Testis (tissue), 3 donors: ENCODE measurements around the gene EMC10. TPM values are rescaled to one million over a fixed set of nuclear protein-coding genes. Genes with fewer than 3 reads are reported as not detected.

Experiments used
- DNase-seq: peaks from one replicate; pipeline ENCODE4 v3.0.0-alpha.2; 2019
- H3K27ac ChIP-seq, 2 donors: fragments of 200-600 bp; sonication (generic); one replicate each; pipeline ENCODE4 v1.5.1; 2019
- H3K27me3 ChIP-seq: fragments of 200-600 bp; sonication (generic); one replicate; pipeline ENCODE4 v1.5.1; 2019
- H3K36me3 ChIP-seq: fragments of 200-600 bp; sonication (generic); one replicate; pipeline ENCODE4 v1.5.1; 2017; ENCODE audit warnings: low read depth; ENCODE audit errors: missing control alignments
- H3K4me1 ChIP-seq: fragments of 200-600 bp; sonication (generic); one replicate; pipeline ENCODE4 v1.5.1; 2019
- H3K4me3 ChIP-seq, 2 donors: fragments of 200-600 bp; sonication (generic); one replicate each; pipeline ENCODE4 v1.5.1; 2017 to 2019
- H3K9me3 ChIP-seq: fragments of 200-600 bp; sonication (generic); one replicate; pipeline ENCODE4 v1.5.1; 2017
- CTCF ChIP-seq, 3 experiments: fragments of 450-650 bp in 2 of 3; fragments of 200-600 bp in 1 of 3; sonication (generic) in 1 of 3; IDR thresholded peaks; one replicate each; pipeline ENCODE4 v1.5.1; 2016 to 2019; ENCODE audit warnings: antibody characterized with exemption in 3 of 3, mild to moderate bottlenecking in 2 of 3, moderate library complexity in 1 of 3
- POLR2A ChIP-seq: fragments of 450-650 bp; IDR thresholded peaks from one replicate; pipeline ENCODE4 v1.6.1; 2017; ENCODE audit warnings: antibody characterized with exemption, mild to moderate bottlenecking, moderate library complexity
- WGBS, 2 donors: methylation state at CpG; one replicate each; pipeline ENCODE4 v1.1.5; 2018; 5-methylcytosine and 5-hydroxymethylcytosine counted together
- intact Hi-C: fragments of 100-400 bp; cut with DNase I; formaldehyde crosslinking; loops from one replicate; pipeline ENCODE4 v1.15.1; 2023; ENCODE audit warnings: low total_unique reads
- polyA plus RNA-seq: library from polyadenylated mRNA; stranded (reverse); fragments of 350-450 nt; fragmentation: Illumina TruSeq; extraction: RNeasy Lipid Tissue Mini Kit (QIAGEN cat#74804); gene quantifications from one replicate; pipeline ENCODE4 v1.2.3, GENCODE V29; 2014; ENCODE audit warnings: low read depth, low replicate concordance; ENCODE audit not compliant: insufficient read depth
- total RNA-seq, 2 donors: library from RNA; depleted of rRNA; stranded (reverse); fragments of >200 nt; gene quantifications; one replicate each; pipeline ENCODE4 v1.2.3, GENCODE V29; 2016

EMC10 gene
- total and polyA plus RNA-seq, 3 donors from 2014 or later = 162 to 311 (median 203) TPM

- 11 to 42% methylated on average over 16 to 50 of the region's 50 CpGs for WGBS, 2 donors
- TF ChIP-seq POLR2A = no peak
- TF ChIP-seq CTCF (IDR thresholded peaks at IDR 0.05) = no peak
- intact Hi-C loops = no loop called here
- Histone ChIP-seq H3K36me3 (no peaks in the 10 kb centered on the region), H3K27ac (no peak overlapping the region), H3K4me3 (no peak overlapping the region), H3K9me3 (no peaks in the 10 kb centered on the region), H3K27me3 (no peaks in the 10 kb centered on the region), H3K4me1 (no peaks in the 10 kb centered on the region)
- DNase-seq = no peak
These were observed 17.8 kb upstream of the EMC10 start for GRCh38 chr19:50458396-50459066.

- DNase-seq = no peak
- Histone ChIP-seq H3K27ac (no peak overlapping the region), H3K36me3 (no peaks in the 10 kb centered on the region), H3K4me3 (no peak overlapping the region), H3K9me3 (no peaks in the 10 kb centered on the region), H3K27me3 (no peaks in the 10 kb centered on the region), H3K4me1 (no peaks in the 10 kb centered on the region)
- intact Hi-C loops = no loop called here
- WGBS, 2 donors = 55 to 56% methylated on average over 5 to 31 of the region's 32 CpGs
- TF ChIP-seq POLR2A = no peak
- no peak for TF ChIP-seq CTCF (IDR thresholded peaks at IDR 0.05)
These were observed 17.2 kb upstream of the EMC10 start for GRCh38 chr19:50459067-50459456.

- intact Hi-C loops = loop anchor here (5.0 kb wide), 1 partner anchor 92 kb away; the partner anchor contains the start of gene NAPSA
- no peaks in the 10 kb centered on the region for H3K27me3 ChIP-seq
These were observed 16.7 kb upstream of the EMC10 start for GRCh38 chr19:50459638-50460037.

GRCh38 chr19:50460161-50460765, 16.0 kb upstream of the EMC10 start:
- no peak for DNase-seq
- Histone ChIP-seq H3K27me3 (no peaks in the 10 kb centered on the region), H3K27ac (no peak overlapping the region), H3K9me3 (no peaks in the 10 kb centered on the region), H3K4me3 (no peak overlapping the region), H3K4me1 (no peaks in the 10 kb centered on the region), H3K36me3 (no peaks in the 10 kb centered on the region)
- TF ChIP-seq CTCF (IDR thresholded peaks at IDR 0.05) (no peak), POLR2A (no peak)
- 37 to 54% methylated on average over 13 of the region's 13 CpGs for WGBS, 2 donors
- intact Hi-C loops = loop anchor here (5.0 kb wide), 1 partner anchor 93 kb away; the partner anchor contains the start of gene NAPSA

More at GRCh38 chr19:50459638-50460037, 16.7 kb upstream of the EMC10 start:
- Histone ChIP-seq H3K27ac (no peak overlapping the region), H3K9me3 (no peaks in the 10 kb centered on the region), H3K36me3 (no peaks in the 10 kb centered on the region), H3K4me3 (no peak overlapping the region), H3K4me1 (no peaks in the 10 kb centered on the region)
- TF ChIP-seq CTCF (IDR thresholded peaks at IDR 0.05) (no peak), POLR2A (no peak)
- WGBS, 2 donors = 71 to 72% methylated on average over 1 of the region's 1 CpG
- no peak for DNase-seq
